Kidney (tissue), 14 donors: ENCODE data around the gene MANEAL. TPM values are rescaled to one million over a fixed set of nuclear protein-coding genes. Genes with fewer than 3 reads are reported as not detected.
A peak's percentile ranks its signal among the peaks of the same experiment; 100 is the strongest.

ENCODE experiments used
- DNase-seq, 5 donors: peaks; one replicate each; pipeline ENCODE4 v3.0.0-alpha.2; 2013 to 2020
- FAIRE-seq: peaks from 2 replicates; lab custom pipeline; 2012; peaks lifted over from hg19 to GRCh38; lab: Jason Lieb, UNC
- H3K27ac ChIP-seq, 2 donors: one replicate each; pipeline ENCODE4 v1.7.0; 2013; ENCODE audit warnings: low read depth in 2 of 2, low read length in 2 of 2, inconsistent platforms in 1 of 2
- H3K27me3 ChIP-seq: one replicate; pipeline ENCODE4 v1.7.1; 2013; ENCODE audit warnings: low read length, inconsistent platforms; ENCODE audit not compliant: control insufficient read depth, insufficient read depth
- H3K36me3 ChIP-seq, 3 donors: one replicate each; pipeline versions ENCODE4 v1.7.0 to v1.7.1; 2013; ENCODE audit warnings: low read length in 3 of 3, control low read depth in 1 of 3, inconsistent platforms in 1 of 3; ENCODE audit not compliant: insufficient read depth in 3 of 3, control insufficient read depth in 2 of 3
- H3K4me1 ChIP-seq, 3 donors: one replicate each; pipeline versions ENCODE4 v1.7.0 to v1.7.1; 2013; ENCODE audit warnings: low read length in 3 of 3, inconsistent platforms in 1 of 3, low read depth in 1 of 3; ENCODE audit not compliant: control insufficient read depth in 2 of 3, insufficient read depth in 2 of 3
- H3K4me3 ChIP-seq, 3 donors: one replicate each; pipeline versions ENCODE4 v1.7.0 to v1.8.1; 2013; ENCODE audit warnings: low read length in 3 of 3, control low read depth in 1 of 3, inconsistent platforms in 1 of 3
- H3K9ac ChIP-seq, 3 donors: one replicate each; pipeline versions ENCODE4 v1.7.0 to v1.7.1; 2013; ENCODE audit warnings: low read length in 3 of 3, control low read depth in 1 of 3, inconsistent platforms in 1 of 3
- H3K9me3 ChIP-seq, 3 donors: one replicate each; pipeline versions ENCODE4 v1.7.0 to v1.7.1; 2013; ENCODE audit warnings: low read length in 3 of 3, control low read depth in 1 of 3, inconsistent platforms in 1 of 3; ENCODE audit not compliant: control insufficient read depth in 2 of 3, insufficient read depth in 1 of 3
- intact Hi-C: fragments of 100-400 bp; cut with DNase I; formaldehyde crosslinking; loops from one replicate; pipeline ENCODE4 v1.11.1; 2022
- polyA plus RNA-seq: library from polyadenylated mRNA; stranded (reverse); fragments of 350-450 nt; fragmentation: Illumina TruSeq; extraction: RNeasy Lipid Tissue Mini Kit (QIAGEN cat#74804); gene quantifications from one replicate; pipeline ENCODE4 v1.2.3, GENCODE V29; 2014; ENCODE audit warnings: low read depth, low replicate concordance; ENCODE audit not compliant: insufficient read depth
- total RNA-seq: library from RNA; stranded (reverse); fragmentation: NEBNext Ultra II Directional; extraction: Animal tissue kit (Norgen Biotek cat#: 25700); gene quantifications from one replicate; pipeline ENCODE4 v1.2.1, GENCODE V29; 2021
- TF ChIP-seq, protein P1 (sequence below): IDR thresholded peaks from 3 replicates; pipeline ENCODE4 v1.5.1; 2012; ENCODE audit warnings: mild to moderate bottlenecking, moderate library complexity, borderline replicate concordance; ENCODE audit not compliant: insufficient read depth; ENCODE audit errors: extremely low read depth
- donor health status: control.
- donor health status: control.
- donor health status: control.
- donor health status: control.
- donor health status: control.
- donor health status: DM: yes; HTN: yes; CAD: no.
- donor health status: Normal renal cell carcinoma (clear cell type).

The MANEAL gene
- total and polyA plus RNA-seq, 2 donors from 2014 or later: 4.6 to 4.7 TPM

- intact Hi-C loops: no loop called here
- DNase-seq (no peak), FAIRE-seq (no peak)
- Histone ChIP-seq H3K27ac (no peak overlapping the region), H3K27me3 (peaks cover 3% of the 10 kb centered on the region), H3K4me3 (no peak overlapping the region), H3K9me3 (no peaks in the 10 kb centered on the region), H3K36me3 (no peaks in the 10 kb centered on the region), H3K9ac (no peak overlapping the region), H3K4me1 (no peaks in the 10 kb centered on the region)
- TF ChIP-seq, protein P1, sequence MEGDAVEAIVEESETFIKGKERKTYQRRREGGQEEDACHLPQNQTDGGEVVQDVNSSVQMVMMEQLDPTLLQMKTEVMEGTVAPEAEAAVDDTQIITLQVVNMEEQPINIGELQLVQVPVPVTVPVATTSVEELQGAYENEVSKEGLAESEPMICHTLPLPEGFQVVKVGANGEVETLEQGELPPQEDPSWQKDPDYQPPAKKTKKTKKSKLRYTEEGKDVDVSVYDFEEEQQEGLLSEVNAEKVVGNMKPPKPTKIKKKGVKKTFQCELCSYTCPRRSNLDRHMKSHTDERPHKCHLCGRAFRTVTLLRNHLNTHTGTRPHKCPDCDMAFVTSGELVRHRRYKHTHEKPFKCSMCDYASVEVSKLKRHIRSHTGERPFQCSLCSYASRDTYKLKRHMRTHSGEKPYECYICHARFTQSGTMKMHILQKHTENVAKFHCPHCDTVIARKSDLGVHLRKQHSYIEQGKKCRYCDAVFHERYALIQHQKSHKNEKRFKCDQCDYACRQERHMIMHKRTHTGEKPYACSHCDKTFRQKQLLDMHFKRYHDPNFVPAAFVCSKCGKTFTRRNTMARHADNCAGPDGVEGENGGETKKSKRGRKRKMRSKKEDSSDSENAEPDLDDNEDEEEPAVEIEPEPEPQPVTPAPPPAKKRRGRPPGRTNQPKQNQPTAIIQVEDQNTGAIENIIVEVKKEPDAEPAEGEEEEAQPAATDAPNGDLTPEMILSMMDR: no peak
Measured at GRCh38 chr1:37782491-37782890, 11.2 kb upstream of the MANEAL start.

- Histone ChIP-seq H3K4me3 (no peak overlapping the region), H3K27me3 (no peaks in the 10 kb centered on the region), H3K27ac (no peak overlapping the region), H3K36me3 (no peaks in the 10 kb centered on the region), H3K4me1 (no peaks in the 10 kb centered on the region), H3K9ac (no peak overlapping the region), H3K9me3 (no peaks in the 10 kb centered on the region)
- TF ChIP-seq, protein P1: no peak
- DNase-seq: peak in 1 of 5 donors; percentile 44
- intact Hi-C loops: no loop called here
- FAIRE-seq: no peak
Measured at GRCh38 chr1:37792943-37793686, 532 bp upstream of the MANEAL start.

GRCh38 chr1:37794372-37795339 lies 1.0 kb downstream of the MANEAL start:
- TF ChIP-seq, protein P1: no peak
- no peaks in the 10 kb centered on the region for H3K36me3 ChIP-seq
- intact Hi-C loops: no loop called here
- no peak overlapping the region for H3K9ac ChIP-seq
- H3K4me3 ChIP-seq: no peak overlapping the region
- no peaks in the 10 kb centered on the region for H3K4me1 ChIP-seq
- H3K27me3 ChIP-seq: no peaks in the 10 kb centered on the region
- no peaks in the 10 kb centered on the region for H3K9me3 ChIP-seq
- peak in 2 of 5 donors; percentile 1 to 44 for DNase-seq
- H3K27ac ChIP-seq: no peak overlapping the region
- no peak for FAIRE-seq
